HG02623 (cell line): ENCODE results near the gene VCPKMT.
"Not testable (repeated sequence)": the region's sequence is repeated elsewhere in the genome, so short reads cannot be mapped to it uniquely, and the experiment has no call there.

Experiments
- ATAC-seq: cut with Tn5 transposase; IDR thresholded peaks from one replicate; pipeline ENCODE4 v1.9.1; 2021; ENCODE audit warnings: moderate library complexity; ENCODE audit not compliant: unreplicated experiment

The VCPKMT gene

DNA sequence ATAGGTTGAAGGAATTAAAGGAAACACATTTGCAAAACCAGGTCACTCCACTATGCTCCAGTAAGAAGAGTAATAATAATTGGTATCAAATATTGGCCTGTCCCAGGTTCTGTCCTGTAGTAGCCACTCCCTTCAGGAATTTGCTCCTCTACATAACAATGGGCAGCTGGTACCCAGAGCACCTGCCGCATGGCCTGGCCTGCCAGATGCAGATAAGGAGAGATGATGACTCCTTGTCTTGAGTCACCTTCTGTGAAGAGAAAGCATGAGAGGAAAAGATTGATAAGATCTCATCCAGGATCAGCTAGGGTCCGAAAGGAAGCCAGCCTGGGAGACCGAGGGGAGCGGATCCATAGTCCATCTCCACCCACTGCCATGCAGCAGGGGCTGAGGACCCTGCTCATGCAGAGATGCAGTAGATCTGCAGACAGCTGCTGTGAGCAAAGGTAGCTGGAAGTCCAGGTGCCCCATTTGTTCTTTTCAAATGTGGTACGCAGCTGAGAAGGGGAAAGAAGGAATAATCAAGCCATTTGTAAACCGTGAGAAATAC lies 24.3 kb downstream of the VCPKMT start:
- ATAC-seq, result no peak

DNA sequence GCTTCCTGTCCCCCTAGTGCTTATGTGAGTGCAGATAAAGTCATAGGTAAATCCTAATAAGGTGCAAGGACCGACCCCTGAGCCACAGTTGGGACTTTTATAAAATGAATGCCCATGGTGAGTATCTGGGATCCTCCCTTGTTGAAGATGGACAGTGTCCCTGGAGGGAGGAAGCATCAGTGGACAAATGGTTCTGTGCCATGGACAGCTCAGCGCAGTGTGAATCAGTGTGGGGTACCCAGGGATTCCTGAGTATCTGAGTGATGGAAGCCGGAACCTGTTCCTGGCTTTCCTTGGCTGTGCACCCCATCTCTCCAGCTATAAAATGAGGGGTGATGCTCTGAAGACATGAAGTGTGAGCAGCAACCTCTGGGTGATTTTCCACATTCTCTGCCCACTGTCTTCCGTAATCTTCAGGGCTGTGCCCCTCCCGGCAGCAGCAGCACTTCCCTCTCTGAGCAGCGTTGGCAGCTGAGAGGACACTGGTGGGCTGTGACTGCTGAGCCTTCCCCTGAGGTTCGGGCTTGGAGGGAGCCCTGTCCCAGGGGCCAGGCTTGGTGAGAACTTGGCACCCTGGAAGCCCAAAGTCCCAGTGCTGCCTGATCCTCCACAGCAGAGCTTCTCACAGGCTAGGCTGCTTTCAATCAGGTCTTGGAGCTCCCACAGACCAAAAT lies 25.0 kb downstream of the VCPKMT start:
- ATAC-seq, result no peak

DNA sequence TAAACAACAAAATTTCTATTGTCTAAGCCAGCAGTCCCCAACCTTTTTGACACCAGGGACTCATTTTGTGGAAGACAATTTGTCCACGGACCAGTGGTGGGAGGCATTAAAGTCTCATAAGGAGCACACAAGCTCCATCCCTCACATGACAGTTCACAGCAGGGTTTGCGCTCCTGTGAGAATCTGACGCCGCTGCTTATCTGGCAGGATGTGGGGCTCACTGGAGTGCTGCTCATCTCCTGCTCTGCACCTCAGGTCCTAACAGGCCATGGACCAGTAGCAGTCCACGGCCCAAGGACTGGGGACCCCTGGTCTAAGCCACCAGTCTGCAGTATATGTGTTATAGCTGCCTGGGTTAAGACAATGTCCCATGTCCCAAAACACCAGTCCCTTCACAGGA lies 27.2 kb downstream of the VCPKMT start:
- ATAC-seq, result no peak

DNA sequence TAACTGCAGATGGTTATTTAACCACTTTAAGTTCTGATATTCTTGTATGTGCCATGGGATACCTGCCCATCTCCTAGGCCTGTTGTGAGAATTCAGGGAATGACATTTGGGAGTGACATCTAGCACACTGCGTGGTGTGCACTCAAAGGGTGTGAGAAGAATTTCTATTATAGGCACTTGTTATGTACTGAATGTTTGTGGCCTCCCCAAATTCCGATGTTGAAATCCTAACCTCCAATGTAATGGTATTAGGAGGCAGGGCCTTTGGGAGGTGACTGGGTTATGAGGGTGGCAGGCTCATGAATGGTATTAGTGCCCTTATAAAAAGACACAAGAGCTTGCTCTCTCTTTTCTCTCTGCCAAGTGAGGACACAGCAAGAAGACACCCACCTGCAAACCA lies 27.6 kb downstream of the VCPKMT start:
- no peak for ATAC-seq

DNA sequence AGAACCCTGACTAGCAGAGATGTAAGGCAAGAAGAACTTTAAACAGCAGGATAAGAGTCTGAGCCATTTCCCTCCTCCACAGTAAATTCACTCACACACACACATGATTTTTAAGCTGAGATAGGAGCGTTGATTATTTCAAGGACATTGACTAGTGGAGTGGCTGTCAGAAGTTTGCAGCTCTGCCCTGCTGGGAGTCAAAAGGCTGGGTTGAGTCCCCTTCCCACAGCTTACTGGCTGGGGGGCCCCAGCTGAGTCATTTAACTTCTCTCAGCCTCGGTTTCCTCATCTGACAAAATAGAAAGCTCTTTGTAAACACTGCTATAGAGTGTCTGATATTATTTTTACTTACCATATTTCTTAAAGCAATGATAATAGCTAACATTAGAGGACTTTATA lies 28.3 kb downstream of the VCPKMT start:
- no peak for ATAC-seq

DNA sequence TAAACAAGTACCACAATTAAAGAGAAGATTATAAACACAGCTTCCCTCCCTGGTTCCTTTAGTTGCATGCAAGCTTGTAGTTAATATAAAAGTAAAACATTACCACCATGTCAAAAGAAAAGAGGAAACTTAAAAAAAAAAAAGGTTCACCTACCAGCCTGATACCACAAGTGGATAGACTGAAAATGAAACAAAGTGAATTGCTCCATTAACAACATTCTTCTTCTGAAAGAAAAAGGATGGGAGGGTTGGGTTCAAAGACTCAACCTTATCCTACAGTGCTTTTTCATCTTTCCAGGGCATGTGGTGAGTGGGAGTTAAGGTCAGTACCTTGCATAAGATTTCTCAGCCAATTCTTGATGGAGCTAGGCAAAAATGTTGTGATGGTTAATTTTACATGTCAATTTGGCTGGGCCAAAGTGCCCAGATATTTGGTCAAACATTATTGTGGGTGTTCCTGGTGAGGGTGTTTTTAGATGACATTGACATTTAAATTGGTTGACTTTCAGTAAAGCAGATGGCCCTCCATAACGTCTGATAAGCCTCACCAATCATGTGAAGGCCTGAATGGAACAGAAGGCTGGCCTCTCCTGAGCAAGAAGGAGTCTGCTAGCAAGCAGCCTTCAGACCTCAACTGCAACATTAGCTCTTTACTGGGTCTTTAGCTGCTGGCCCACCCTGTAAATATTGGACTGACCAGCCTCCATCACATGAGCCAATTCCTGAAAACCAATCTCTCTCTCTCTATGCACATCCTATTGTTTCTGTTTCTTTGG lies 28.8 kb downstream of the VCPKMT start:
- ATAC-seq, result no peak

DNA sequence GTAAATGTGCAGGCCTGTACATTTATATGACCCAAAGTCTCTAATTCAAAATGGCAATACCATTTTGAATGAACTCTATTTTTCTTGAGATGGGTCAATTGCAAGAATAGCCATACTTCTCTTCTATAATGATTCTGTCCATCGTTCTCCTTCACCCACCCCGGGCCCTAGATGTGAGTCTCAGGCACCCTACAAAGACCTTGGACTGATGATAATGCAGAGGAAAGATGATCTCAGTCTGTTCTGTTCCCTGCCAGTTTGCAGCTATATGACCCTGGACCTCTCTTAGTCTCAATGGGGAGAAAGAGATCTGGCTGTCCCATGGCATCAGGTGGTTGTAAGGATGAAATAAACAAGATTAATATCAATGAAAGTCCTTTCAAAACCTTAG lies 30.1 kb downstream of the VCPKMT start:
- ATAC-seq, result no peak

DNA sequence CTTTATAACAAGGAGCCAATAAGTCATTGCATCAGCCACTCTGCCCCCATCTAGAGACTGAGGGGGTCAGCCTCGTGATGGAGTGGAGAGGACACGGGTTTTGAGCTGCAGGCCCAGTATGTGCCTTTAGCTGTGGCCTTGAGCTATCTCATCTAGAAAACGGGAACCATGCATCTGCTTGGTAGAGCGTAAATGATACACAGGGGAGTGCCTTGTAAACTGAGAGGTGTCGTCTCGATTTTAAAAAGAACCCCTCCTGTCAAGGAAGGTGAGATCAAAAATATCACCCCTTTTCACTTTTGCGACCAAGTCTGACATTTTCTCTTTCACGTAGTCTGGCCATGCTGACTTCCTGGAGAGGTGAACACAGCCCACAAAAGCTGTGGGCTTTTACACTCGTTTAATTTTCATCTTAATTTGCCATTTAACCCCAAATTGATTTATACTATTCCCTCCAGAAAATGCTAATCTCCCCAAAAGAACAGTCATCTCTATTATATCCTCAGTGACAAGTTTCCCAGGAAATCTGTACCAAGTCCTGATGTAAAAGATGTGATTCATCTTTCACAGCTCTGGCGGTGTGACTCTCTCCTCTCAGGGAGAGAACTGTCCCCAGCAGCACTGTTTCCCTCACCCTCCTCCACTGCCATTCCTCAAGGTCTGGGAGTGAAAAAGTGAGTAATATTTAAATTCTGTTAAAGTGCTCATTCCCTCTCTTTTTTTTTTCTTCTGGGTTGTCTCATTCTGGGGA lies 30.6 kb downstream of the VCPKMT start:
- peak; percentile 49 for ATAC-seq

DNA sequence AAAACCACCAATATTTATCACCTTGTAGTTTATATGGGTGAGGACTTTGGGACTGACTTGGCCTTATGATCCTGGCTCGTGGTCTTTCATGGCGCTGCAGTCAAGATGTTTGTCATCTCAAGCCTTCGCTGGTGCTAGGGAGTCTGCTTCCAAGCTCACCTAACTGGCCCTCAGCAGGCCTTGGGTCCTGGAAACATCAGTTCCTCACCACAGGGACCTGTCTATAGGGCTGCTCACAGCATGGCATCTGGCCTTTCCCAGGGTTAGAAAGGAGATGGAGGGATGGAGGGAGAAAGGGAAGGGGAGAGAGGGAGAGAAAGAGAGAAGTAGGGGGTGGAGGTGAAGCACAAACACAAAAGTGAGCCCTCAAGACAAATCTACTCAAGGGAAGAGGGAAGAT lies 31.7 kb downstream of the VCPKMT start:
- no peak for ATAC-seq

DNA sequence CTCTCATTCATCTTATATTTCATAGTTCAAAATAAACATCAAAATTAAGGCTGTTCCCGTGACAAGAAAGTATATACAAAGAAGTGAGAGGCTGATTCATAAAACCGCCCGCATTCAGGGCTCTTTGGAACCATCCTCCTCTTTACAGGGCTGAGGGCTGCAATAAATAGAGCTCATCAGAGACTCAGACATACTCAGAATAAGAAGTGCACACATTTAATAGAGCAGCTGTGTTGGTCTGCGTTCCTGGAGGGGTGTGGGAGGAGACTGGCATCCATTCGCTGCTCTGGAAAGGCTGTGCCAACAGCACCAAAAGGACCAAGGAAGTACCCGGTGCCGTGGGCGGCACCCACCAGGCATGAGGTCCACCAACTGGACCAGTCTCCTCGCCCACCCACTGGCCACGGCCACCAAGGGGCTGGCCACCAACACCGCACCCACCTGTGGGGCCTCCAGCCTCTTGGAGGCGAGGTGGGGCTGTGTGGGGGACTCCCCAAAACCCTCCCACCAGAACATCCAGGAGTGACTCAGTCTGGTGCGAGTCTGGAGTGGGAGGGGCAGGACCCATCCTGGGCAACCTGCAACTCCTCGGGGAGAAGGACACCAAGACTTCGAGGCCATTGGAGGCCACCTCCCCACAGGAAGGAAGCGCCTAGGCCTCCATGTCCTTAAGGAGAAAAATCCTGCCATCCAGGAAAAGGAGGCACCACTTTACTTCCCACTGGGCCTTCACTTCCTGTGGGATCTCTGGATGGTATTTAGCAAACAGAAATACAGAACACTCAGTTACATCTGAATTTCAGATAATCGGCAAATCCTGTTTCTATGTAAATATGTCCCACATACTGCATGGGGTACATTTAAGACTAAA lies 32.7 kb downstream of the VCPKMT start:
- peak; percentile 37 for ATAC-seq

DNA sequence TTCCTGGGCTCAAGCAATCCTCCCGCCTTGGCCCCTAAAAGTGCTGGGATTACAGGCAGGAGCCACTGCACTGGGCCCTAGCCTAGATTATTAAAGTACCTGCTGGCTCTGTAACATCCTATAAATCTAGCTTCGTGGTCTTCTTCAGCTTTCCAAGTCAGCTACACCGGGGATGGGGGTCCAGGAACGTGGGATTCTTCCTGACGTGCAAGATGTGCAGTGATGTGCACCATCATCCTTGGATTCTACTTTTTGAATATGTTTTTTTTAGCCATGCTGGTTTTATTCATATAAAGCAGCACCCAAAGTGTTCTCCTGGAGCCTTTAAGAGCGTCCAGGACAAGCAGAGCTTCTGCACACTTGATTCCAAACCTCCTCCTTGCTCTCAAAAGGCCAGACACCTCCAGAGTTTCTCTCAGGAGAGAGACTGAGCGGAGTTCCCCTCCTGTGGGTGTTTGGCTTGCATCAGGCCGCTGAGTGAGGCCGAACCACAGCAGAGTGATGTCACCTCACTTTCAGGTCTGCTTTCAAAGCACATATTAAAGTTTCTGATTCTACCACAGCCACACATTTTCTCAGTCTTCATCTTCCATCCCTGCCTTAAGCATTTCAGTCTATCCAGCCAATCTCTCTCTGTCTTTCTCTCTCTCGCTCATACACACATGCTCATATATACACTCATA lies 33.4 kb downstream of the VCPKMT start:
- peak; percentile 63 for ATAC-seq

DNA sequence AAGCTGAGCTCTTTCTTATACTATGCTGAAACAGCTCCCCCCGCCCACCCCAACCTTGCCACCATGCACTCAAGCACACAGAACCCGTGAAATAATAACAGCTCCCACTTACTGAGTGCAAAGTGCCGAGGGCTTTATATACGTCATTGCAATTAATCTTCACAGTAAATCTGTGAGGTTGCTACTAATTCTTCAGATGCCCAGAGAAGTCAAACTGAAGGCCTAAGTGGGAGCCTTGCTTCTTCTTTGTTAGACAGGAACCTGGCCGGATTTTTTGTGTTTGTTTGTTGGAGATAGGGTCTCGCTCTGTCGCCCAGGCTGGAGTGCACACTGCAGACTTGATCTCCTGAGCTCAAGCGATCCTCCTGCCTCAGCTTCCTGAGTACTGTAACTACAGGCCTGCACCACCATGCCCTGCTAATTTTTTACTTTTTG lies 34.0 kb downstream of the VCPKMT start:
- ATAC-seq, result no peak

DNA sequence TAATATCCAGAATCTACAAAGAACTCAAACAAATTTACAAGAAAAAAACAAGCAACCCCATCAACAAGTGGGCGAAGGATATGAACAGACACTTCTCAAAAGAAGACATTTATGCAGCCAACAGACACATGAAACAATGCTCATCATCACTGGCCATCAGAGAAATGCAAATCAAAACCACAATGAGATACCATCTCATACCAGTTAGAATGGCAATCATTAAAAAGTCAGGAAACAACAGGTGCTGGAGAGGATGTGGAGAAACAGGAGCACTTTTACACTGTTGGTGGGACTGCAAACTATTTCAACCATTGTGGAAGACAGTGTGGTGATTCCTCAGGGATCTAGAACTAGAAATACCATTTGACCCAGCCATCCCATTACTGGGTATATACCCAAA lies 37.3 kb downstream of the VCPKMT start:
- ATAC-seq, result not testable (repeated sequence)

DNA sequence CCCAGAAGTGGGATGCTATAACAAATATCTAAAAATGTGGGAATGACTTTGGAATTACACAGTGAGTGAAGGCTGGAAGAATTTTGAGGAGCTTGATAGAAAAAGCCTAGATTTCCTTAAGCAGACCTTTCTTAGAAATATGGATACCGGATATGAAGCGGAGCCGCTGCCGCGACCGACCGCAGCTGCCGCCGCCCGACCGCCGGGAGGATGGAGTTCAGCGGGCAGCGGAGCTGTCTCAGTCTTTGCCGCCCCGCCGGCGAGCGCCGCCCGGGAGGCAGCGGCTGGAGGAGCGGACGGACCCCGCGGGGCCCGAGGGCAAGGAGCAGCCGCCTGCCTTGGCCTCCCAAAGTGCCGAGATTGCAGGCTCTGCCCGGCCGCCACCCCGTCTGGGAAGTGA lies 42.7 kb downstream of the VCPKMT start:
- not testable (repeated sequence) for ATAC-seq

DNA sequence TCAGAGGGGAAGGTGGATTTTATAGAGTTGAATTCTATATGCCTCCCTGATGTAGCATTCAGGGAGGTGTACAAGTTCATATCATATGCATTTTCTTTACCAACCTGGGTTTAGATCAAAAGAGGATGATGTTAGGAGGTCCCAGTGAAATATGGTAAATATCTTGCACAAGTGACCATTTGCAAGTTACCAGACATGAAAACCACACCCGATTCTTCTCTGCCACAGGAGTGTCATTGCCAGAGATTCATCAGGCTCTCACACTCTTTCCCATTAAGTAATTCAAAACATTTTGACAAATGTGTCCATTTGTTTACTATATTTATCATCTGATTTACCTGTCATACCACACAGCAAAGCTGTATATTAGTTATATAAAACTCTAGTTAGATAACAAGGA lies 44.0 kb downstream of the VCPKMT start:
- no peak for ATAC-seq

DNA sequence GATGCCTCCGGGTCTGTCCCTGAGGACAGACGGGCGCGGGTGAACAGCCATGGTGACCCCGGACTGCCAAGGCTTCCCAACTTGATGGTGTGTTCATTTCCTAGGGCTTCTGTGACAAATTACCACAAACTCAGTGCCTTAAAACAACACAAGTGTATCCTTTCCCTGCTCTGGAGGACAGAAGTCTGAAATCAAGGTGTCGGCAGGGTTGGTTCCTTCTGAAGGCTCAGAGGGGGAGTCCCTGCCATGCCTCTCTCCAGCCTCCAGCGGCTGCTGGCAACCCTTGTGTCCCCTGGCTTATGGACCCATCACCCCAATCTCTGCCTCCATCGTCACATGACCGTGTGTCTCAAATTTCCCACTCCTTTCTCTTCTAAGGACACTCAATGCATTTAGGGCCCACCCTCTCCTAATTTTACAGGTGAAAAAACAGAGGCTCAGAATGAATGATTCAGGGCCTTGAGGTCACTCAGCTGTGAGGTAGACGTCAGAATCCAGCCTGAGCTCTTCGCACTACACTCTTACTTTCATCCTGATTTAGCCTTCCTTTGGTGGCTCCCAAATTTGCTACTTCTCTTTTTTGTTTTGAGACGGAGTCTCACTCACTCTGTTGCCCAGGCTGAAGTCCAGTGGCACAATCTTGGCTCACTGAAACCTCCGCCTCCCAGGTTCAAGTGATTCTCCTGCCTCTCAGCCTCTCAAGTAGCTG lies 45.4 kb downstream of the VCPKMT start:
- no peak for ATAC-seq

DNA sequence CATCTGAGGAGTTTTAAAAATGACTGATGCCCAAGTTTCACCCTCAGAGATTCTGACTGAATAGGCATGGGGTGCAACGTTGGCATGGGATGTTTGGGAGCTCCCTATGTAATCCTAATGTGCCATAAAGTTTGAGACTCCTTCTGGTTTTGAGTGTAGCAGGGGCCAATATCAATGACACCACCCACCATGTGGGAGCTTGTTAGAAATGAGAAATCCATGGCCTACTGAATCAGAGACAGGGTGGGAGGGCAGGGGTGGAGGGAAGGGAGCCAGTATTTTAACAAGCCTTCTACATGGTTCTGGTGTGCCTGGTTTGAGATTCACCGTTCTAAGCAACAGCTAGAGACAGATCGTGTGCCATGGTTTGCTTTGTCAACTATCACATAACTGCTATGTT lies 46.1 kb downstream of the VCPKMT start:
- no peak for ATAC-seq

DNA sequence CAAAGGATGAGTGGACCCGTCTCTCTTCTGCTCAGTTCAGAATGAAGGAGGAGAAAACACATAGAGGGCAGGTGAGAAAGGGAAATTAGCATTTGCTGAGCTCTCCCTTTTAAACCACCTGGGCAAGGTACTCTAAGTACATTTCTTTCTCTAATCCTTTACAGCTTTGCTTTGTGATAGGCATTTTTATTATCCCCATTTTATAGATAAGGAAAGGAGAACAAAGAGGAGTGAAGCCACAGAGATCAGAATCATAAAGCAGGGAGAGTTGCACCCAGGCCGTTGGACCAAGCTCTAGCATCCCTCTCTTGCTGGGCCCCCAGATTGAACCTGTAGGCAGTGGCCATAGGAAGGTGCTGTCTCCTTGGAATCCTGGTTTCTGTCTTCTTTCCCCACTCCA lies 47.0 kb downstream of the VCPKMT start:
- ATAC-seq, result no peak

DNA sequence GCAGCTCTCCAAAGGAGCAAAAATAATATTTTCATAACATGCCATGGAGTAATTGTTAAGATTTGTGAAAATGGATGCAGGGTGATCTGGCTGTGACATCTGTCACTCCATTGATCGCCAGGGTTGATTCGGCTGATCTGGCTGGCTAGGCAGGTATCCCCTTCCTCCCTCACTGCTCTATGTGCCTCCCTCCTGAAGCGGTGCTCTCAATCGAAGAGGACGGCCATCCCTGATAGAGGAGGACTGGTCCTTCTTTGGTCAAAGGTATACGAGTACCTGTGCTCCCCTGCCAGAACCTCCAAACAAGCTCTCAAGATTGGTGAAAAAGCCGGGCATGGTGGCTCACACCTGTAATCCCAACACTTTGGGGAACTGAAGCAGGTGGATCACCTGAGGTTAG lies 47.9 kb downstream of the VCPKMT start:
- no peak for ATAC-seq
